Stimulated activated CD4-positive, alpha-beta T cell treated with anti-CD3 and anti-CD28 coated beads, Interleukin-2, amount 100 ng/mL, for 4 hours (primary cell): Measurements from ENCODE around the gene FLNB.

ENCODE experiments used
- DNase-seq: peaks from one replicate; pipeline ENCODE4 v3.0.0-alpha.2; 2020; ENCODE audit warnings: low read depth

The FLNB gene

GRCh38 chr3:58009749-58010535 lies 1.7 kb downstream of the FLNB start:
- DNase-seq, result no peak

GRCh38 chr3:58010562-58010961 lies 2.3 kb downstream of the FLNB start:
- DNase-seq, result no peak

GRCh38 chr3:58011580-58011979 lies 3.4 kb downstream of the FLNB start:
- no peak for DNase-seq

GRCh38 chr3:58012302-58012701 lies 4.1 kb downstream of the FLNB start:
- DNase-seq, result no peak

- no peak for DNase-seq
Observed at GRCh38 chr3:58013099-58013498, 4.9 kb downstream of the FLNB start.

- DNase-seq, result no peak
Observed at GRCh38 chr3:58013973-58014649, 5.9 kb downstream of the FLNB start.

GRCh38 chr3:58015520-58015915 lies 7.3 kb downstream of the FLNB start:
- no peak for DNase-seq

- no peak for DNase-seq
Observed at GRCh38 chr3:58016710-58017109, 8.5 kb downstream of the FLNB start.

- DNase-seq, result no peak
Observed at GRCh38 chr3:58018892-58019742, 10.9 kb downstream of the FLNB start.

- no peak for DNase-seq
Observed at GRCh38 chr3:58020783-58021071, 12.5 kb downstream of the FLNB start.

GRCh38 chr3:58021072-58021959 lies 13.1 kb downstream of the FLNB start:
- DNase-seq, result no peak

GRCh38 chr3:58021962-58022361 lies 13.7 kb downstream of the FLNB start:
- no peak for DNase-seq

GRCh38 chr3:58022490-58022889 lies 14.3 kb downstream of the FLNB start:
- DNase-seq, result no peak

GRCh38 chr3:58023531-58023930 lies 15.3 kb downstream of the FLNB start:
- DNase-seq, result no peak

GRCh38 chr3:58025406-58025805 lies 17.2 kb downstream of the FLNB start:
- no peak for DNase-seq

GRCh38 chr3:58025837-58026569 lies 17.8 kb downstream of the FLNB start:
- no peak for DNase-seq

- no peak for DNase-seq
Observed at GRCh38 chr3:58026598-58026997, 18.4 kb downstream of the FLNB start.

- no peak for DNase-seq
Observed at GRCh38 chr3:58027704-58028317, 19.6 kb downstream of the FLNB start.

- DNase-seq, result no peak
Observed at GRCh38 chr3:58028902-58029301, 20.7 kb downstream of the FLNB start.

GRCh38 chr3:58029842-58030584 lies 21.8 kb downstream of the FLNB start:
- DNase-seq, result no peak
